CD4-positive, alpha-beta T cell treated with Interleukin-21 for 1 hour (primary cell): ENCODE results near the gene TBC1D16.

ENCODE experiments used
- DNase-seq: peaks from one replicate; pipeline ENCODE4 v3.0.0-alpha.2; 2020

Gene TBC1D16

DNA sequence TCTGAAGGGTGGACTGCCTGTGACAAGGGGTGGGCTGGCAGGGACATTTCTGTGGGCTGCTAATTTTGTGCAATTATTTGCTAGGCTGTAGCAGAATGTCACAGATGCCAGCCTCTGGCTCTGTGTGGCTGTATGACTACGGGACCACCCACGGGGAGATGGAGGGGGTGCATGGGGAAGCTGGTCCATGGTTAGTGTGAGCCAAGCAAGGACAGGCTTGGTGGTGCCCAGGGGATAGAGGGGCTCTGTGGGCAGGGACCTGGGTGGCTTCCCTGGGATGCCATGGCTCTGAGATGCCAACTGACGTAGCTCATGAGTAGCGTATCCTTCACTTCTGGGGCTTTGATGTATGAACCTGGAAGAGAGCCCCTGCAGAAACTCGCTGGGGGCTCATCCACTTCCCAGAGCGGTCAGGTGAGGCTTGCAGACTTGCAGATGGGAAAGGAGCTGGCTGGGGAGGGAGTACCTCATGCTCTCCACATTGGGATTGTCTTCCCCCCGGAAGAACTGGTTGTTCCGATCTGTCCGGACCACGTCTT lies 87.2 kb downstream of the TBC1D16 start:
- DNase-seq: no peak

DNA sequence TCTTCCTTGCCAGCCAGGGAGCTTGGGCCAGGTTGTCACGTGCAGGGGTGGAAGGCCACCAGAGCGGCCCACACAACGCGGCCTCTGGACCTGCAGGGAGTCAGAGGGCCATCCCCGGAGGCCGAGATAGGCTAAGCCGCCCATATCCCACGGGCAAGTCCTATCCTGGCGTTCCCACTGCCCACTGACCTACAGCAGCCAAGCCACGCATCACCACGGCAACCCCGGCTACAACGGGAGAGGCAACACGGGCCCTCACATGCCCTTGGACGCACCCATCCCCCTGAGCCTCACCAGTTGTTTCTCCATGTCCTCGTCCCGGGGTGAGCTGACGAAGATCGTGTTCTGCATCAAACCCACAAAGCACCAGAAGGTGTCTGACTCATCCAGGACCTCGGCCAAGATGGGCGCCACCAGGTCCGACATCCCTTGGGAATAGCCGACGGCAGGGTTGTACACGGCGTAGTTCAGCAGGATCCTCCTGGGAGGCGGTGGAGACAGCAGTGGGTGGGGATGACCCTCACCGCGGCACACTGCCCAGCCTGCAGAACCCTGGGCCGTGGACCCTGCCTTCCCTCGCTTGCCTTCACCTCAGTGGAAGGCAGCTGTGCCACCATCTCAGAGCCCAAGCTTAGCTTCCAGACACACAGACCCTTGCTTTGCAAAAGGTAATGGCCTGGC lies 88.2 kb downstream of the TBC1D16 start:
- DNase-seq: no peak

DNA sequence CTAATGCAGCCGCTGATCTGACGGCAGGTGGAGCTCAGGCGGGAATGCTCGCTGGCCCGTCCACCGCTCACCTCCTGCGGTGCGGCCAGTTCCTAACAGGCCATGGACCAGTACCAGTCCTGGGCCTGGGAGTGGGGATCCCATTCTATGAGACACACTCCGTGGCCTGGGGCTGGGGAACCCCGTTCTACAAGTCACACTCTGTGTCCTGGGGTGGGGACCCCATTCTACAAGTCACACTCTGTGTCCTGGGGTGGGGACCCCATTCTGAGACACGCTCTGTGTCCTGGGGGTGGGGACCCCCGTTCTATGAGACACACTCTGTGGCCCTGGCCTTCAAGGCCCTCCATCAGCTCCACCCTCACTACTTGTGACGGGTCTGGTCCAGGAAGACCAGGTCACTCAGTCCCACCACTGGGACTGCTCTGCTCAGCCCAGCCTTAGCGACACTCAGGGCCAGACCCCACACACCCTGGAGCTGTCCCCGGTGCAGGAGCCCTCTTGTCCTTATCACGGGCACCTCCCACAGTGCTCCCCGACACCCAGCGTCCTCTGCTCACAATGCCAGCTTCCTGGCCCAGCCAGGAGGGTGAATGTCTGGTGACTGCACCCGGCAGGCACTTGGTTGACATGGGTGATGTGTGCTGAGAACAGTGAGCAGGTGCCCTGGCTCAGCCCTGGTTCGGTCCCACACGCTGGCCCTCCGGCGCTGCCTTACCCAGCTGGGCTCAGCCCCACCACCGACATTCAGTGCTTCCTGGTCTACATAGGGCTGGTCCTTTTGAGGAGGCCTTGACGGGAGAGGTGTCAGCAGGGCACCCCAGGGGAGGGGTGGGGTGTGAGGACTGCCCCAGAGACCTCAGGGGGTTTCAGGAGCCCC lies 89.1 kb downstream of the TBC1D16 start:
- DNase-seq: no peak

GRCh38 chr17:79945591-79946255 lies 89.9 kb downstream of the TBC1D16 start:
- no peak for DNase-seq

DNA sequence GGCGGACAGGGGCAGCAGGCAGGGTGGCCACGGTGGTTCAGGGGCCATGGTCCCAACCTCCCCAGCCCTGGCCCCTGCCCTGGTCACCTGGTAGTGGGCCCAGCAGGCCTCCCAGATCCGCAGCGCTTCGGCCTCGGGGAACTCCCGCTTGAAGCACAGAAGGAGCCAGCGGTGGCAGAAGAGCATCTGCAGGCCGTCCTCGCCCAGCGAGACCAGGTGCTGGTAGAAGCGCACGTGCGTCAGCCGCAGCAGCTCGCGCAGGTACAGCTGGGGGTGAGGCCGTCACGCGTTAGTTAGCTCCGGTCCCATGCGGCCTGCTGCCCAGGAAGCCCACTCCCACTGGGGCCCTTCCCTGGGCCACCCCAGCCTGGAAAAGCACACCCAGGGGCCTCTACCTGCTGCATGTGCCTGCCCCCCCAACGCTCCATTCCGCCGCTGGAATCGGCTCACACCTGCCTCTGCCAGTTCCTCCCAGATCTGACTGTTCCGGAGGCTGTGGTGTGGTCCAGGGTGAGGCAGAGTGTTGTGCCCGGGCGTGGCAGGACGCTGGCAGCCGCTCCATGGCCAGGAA lies 90.8 kb downstream of the TBC1D16 start:
- no peak for DNase-seq

GRCh38 chr17:79944251-79944812 lies 91.3 kb downstream of the TBC1D16 start:
- DNase-seq: no peak

GRCh38 chr17:79943347-79944241 lies 92.1 kb downstream of the TBC1D16 start:
- DNase-seq: no peak

GRCh38 chr17:79942591-79943346 lies 92.9 kb downstream of the TBC1D16 start:
- peak; percentile 8 for DNase-seq

DNA sequence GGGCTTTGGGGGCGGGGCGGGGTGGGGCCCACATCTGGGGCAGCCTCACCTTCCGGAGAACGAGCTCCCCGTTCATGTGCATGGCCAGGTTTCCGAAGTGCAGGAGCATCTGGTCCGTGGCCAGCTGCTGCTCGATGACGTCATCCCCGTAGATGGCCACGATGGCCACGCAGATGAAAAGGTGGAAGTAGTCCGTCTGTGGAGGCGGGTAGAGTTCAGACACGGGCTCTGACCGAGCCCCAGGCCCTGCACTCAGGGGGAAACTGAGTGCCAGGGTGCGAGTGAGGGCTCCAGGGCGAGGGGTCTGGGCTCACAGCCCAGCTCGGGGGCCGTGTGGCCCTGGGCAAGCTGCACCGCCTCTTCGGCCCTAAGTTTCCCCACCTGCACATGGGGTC lies 93.7 kb downstream of the TBC1D16 start:
- DNase-seq: no peak

GRCh38 chr17:79941088-79942010 lies 94.3 kb downstream of the TBC1D16 start:
- no peak for DNase-seq

GRCh38 chr17:79940459-79941087 lies 95.1 kb downstream of the TBC1D16 start:
- no peak for DNase-seq

DNA sequence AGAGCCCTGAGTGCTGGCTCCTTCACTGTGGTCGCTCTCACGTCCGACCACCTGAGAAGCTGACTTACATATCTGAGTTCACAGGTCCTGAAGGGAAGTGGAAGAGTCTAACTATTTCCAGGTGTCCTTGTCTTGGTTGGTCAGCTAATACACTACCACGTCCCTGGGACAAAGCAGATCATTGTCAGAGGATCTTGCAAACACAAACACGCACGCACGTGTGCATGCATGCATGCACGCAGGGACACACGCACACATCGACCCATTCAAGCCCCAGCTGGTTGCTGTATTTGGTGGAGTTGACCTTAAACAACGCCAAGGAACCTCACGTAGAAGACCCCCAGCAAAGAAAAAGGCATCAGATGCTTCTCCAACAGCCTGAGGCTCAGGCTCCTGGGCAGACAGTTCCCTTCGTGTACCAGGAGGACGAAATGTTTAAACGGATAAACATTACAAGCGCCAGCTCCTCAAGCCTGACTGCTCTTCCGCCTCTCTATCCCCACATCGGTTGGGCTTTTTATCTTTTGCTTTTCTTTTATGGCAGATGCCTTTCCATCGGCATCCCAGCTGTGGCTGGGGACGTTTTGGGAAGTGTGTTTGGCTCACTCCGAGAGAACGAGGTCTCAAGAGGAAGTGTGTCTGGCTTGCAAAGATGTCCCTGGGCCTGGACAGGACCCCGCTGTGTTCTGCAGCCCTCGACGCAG lies 95.8 kb downstream of the TBC1D16 start:
- DNase-seq: no peak

GRCh38 chr17:79939094-79939435 lies 96.6 kb downstream of the TBC1D16 start:
- no peak for DNase-seq

GRCh38 chr17:79938336-79939093 lies 97.2 kb downstream of the TBC1D16 start:
- no peak for DNase-seq

- no peak for DNase-seq
Observed at GRCh38 chr17:79937391-79938335, 98.0 kb downstream of the TBC1D16 start.

GRCh38 chr17:79936641-79937381 lies 98.9 kb downstream of the TBC1D16 start:
- DNase-seq: no peak
